ENCODE measurements around the gene USP2.

USP2 gene

DNA sequence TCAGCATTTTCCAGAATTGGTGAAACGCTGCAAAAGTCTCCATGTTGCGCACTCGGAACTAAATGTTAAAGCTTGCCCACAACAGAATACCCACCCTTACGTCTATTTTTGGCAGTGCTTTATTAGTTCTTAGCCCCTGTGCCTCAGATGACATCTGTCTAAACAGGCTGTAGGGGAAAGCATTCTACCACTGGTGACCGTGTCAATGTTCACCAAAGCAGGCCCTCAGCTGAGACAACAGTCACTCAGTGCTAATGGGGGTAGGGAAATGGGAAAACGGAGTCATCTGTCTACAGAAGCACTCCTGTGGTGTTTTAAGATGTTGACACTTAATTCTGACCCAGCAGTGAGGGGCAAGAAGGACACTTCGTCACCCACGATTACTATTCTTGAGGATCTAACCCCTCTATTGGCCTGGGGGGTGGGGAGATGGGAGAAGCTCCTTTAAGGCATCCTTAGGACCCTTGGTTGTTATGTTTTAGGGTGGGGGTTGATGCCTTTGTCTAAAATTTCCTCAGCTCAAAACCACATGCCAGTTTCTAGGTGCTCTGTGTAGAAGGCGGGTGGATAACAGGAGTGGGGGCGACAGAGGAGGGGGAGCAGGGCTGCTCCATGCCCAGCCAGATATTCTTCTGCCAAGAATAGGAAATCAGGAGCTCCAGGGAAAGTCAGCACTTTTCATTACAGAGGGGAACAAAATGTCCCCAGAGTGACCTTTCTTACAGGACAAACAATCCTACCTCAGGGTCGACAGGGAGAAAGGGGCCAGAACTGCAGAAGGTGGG is 19.4 kb downstream of the USP2 start:
- peak in 3 of 4 experiments; percentile 36 to 58 (median 57) for DNase-seq

DNA sequence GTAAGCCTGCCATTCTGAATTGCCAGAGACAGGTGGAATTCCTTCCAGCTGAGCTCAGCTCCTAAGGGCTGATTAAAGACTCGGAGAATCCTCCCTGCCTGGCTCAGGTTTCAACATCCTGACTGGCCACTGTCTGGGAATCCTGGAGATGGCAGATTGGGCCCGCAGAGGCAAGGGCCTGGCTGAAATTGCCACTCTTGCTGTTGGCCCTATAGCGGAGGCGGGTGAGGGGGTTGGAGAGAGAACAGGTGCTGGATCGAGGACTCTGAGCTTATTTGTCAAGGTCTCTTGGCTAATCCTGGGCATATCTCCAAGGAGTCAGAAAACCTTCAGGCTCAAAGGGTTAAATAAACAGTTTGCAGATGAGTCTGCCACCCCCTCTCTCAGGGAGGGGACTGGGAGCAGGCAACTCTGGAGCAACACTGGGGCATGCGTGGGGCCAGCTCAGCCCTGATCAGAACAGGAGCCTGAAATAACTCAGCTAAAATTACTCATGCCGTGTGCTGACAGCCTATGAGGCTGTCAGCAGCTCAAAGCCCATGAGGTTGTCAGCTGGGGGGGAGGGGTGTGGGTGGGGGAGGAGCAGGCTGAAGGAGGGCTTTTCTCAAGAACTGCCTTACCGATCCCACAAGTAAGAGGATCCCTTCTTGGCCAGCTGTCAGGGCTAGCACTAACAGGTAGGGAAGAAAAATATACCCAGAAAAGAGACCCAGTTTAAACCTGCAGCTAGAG is 20.3 kb downstream of the USP2 start:
- DNase-seq: peak; percentile 81 to 94 (median 90)

DNA sequence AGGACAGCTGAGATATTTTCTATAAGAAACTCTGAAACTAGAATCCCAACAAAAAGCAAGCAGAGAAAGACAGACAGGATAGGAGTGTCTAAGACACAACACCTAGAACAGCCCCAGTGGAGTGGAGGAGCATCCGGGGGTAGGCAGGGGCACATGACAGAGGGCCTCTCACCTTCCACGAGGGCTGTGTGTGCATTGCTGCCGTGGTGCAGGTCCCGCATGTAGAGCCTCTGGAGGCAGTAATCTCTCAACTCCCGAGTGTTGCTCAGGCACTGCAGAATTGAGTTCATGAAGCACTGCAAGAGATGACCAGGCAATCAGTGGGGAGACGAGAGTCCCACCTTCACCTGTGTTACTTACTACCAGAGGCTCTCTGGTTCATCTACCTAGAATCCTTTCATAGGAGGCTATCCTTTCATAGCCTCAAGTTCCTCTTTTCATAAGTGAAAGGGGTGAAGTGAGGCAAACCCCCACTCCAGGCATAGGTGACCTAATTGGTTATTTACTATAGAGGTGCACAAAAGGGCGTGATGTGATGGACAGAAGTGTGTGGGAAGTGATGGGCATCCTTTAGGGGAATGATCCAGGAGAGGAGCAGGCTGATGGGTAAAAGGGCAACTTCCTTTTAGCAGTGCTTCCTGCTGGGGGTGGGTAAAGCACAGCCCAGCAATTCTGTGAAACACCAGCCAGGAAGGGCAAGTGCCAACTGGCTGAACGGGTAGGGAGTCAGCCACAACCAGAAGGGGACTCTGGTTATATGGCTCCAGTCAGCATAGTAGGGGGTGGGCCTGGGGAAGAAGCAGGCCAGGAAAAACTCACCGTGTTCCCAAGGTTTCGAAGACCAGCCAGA is 21.9 kb downstream of the USP2 start:
- peak; percentile 62 to 83 (median 82) for DNase-seq

DNA sequence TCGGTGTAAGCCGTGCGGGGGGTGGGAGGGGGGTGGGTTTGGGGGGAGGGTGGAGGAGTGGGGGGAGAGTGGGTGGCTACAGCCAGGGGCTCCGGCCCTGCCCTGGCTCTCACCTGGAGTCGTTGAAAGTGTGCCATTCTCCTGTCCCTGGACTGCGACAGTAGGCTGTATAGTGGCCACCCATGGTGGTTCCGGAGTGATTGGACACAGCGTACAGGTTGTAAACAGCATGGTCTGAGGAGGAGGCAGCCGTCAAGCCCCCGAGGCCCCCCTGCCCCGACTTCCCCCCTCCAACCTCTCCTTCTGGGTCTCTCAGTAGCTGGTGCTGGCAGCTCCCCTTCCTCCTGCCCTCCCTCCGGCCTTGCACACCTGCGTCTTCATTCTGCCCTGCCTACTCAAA is 24.4 kb downstream of the USP2 start:
- DNase-seq: no peak

DNA sequence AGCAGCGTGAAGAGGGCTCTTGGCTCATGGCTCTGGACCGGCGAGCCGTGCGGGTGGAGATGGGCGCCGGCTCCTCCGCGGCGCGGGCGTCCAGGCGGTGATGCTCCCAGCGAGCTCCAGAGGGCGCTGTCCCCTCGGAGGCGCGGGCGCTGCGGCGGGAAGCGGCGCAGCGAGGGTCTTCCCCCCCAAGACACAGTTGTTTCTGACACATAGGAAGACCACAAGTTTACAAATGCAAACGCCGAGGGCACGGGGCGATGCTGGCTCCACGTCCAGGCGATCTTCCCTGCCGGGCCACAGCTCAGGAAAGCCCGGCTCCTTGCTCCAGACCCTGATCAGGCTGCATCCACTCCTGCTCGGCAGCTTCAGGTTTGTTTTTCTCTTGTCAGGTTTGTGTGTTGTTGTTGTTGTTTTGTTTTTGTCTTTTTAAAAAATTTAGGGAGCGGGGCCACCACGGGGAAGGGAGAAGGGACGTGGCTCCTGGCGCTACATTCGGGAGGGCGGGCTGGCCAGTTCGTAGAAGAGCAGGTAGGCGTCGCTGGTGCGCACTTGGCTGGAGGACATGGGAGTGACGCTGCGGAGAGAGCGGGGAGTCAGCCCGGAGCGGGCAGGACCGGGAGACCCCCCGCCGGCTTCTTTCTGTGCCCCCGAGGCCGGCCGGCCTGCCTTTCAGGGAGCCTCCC is 25.0 kb downstream of the USP2 start:
- DNase-seq: peak; percentile 71 to 87 (median 82)

DNA sequence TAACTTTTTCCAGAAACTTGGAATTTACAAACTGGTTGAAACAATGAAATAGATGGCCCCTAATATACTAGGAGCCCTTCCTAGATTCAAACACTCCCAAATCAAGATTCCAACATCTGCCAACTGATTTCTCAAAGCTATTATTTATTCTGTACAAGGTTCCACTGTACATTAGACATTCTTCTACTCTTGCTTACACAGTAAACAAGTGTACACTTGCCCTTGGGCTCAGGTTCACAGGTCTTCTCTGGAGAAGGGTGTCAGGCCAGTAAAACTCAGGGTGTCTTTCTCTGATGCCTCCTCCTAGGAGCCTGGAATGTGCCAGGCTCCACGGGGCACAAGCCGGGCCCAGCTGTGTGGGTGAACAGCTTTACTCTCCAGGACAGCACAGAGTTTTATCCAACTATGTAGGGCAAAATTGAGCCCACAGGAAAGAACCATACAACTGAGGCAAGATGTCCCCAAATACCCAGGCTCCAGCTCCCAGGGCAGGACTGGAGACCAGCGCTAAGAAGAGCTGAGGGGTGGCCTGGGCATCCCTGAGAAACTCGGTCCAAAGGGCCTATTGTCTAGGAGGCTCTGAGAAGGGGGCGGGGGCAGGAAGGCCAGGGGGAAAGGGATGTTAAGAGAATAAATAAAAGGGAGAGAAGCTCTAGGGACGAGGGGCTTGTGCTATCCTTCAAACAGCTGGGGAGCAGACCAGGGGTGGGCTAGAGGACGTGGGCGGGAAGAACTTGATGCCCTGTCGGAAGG is 26.2 kb downstream of the USP2 start:
- DNase-seq: no peak

DNA sequence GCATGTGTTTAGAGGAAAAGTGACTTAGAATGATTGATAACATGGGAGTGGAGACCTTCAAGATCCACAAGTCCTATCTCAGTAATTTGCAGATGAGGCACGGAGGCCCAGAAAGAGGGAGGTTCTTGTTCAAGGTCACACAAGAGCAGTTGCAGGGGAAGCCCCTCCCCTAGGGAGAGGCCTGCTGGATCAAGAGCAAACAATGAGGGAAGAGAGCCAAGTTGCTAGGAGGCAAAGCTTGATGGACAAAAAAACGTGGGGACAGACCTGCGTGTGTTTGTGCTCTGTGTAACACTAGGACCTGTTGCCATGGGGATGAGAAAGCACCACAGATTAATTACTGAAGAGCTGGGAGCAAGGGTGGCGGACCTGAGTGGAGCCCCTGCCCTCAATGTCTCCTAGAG is 28.6 kb downstream of the USP2 start:
- no peak for DNase-seq

DNA sequence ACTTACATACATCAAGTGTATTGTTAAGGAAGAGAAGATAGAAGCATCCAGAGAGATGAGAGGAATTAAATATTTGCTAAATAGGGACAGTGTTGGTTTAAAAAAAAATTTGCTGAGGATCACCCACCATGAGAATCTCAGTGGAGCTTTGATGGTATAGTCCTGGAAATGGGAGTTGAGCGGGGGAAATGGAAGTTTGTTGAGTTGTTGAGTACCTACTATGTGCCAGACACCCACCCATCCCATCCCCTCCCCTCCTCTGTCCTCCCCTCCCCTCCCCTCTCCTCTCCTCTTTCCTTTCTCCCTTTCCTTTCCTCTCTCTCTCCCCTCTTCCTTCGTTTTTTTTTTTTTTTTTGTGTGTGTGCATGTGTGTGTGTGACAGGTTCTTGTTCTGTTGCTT is 30.3 kb downstream of the USP2 start:
- DNase-seq: no peak

DNA sequence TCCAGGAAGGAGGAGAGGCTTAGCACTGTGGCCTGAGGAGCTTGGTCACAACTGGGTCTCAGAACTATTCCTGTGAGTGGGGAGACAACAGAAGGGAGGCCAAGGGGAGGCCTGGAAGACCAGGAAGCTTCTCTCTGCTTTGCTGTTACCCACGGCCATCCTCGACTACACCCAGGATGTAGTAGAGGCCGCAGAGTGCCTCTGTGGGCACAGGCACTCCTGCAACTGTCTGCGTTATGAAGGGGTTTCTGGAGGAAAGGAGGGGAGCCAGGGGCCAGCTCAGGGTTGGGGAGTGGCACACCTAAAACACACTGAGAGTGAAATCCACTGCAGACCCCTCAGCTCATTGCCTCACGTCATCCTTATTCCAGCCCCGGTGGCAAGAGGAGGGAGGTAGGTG is 31.2 kb downstream of the USP2 start:
- no peak for DNase-seq

DNA sequence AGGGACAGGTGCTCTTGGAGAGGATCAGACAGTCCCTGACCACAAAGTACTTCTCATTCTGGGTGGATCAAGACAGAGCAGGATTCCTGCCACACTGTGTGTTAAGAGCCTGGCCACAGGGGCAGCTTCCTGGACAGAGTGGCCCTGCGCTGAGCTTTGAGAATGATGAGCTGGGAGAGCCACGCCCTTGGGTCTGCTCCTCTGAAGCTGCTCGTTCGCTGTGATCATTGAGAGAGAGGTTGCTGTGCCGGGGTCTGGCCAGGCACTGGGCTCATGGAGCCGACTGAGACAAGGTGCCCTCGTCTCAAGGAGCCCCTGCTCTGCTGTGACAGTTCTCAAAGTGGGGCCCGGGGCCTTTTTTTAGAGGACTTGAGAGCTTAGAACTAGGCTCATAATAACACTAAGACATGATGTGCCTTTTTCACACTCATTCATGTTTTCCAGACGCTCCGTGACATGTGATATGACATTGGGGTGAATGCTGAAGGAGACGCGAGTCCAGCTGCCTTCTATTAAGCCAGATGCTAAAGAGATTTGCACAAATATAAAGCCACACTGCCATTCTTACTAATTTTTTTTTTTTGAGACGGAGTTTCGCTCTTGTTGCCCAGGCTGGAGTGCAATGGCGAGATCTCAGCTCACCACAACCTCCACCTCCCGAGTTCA is 33.4 kb downstream of the USP2 start:
- DNase-seq: no peak

DNA sequence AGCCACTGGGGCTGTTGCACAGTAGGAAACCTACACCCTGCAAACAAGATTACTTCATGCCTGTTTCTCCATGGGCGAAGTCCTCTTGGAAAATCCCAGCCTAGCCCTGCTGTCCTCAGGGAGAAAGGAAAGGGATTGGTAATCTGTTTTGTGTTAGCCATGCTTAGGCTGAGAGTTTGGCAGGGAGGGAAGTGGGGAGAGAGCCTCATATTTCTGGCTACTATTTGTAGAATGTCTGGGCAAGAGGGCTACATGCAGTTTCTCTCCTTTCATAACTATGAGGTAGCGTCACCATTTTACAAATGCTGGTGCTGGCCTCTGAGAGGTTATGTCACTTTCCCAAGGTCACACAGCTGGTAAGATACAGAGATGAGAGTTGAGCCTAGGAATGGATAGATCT is 34.2 kb downstream of the USP2 start:
- no peak for DNase-seq

DNA sequence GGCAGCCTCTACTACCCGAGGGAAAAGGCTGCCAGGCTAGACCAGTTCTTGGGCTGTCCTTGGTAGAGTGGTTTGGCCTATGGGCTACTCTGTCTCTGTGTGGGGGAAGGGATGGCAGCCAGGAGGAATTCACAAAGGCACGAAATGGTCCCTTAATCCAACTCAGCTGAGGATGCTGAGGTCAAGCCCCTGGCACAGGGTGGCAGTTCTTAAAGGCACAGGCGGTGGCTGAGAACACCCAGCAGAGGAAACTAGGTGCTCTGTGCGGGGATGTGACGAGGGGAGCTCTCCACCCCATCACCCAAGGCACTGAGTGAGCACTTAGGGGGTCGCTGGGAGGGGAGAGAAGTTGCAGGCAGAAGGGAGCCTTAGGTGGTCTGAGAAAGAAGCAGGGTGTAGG is 34.9 kb downstream of the USP2 start, which contains the start of gene MFRP:
TSS of gene MFRP (minus strand) at position 101 of the 400 bp plus-strand sequence. CDS start 192 bp downstream, outside the sequence.
- no peak for DNase-seq

DNA sequence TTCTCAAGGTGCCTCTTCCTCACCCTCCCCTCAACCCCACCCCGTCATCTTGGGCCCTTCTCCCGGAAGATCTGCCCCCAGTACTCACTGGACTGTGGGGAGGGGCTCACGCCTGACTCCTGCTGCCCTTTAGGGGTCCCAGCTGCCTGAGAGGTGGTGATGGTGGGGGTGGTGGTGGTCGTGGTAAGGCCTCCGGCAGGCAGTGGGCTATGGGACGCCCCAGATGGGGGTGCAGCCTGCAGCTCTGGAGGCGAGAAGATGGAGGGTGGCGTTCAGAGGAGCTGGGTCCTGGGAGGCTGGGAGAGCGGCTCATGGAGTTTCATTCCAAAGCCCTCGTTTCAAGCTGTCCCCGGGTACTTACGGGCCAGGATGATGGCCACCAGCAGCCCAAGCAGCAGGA is 35.8 kb downstream of the USP2 start:
- no peak for DNase-seq

DNA sequence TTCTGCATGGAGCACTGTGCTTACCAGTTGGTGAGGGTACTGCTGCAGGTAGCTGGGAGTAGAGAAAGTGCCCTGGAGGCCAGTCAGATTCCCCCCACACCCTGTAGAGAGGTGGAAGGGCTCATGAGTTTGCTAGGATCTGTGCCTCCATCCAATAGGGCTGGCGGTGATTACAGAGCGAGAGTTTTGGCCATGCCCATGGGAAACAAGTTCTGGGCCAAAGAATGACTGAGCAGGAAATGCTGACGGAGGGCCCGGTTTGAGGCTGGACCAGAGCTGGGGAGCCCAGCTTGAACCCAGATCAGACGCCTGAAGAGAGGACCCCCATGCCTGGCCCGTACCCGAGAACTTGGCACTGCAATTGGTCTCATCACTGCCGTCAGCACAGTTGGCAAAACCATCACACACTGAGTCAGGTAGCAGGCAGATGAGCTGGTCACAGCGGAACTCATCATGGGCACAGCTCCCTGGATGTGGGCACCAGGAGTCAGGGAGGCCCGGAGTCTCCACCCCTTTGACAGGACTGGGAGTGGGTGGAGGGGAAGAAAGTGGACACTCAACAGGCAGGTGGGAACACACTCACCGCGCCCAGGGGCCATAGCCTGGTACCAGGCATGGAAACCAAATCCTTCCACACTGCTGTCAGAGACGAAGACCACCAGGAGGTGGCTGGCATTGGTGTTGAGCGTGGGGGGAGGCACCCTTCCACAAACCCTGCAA is 37.0 kb downstream of the USP2 start:
- DNase-seq: no peak

DNA sequence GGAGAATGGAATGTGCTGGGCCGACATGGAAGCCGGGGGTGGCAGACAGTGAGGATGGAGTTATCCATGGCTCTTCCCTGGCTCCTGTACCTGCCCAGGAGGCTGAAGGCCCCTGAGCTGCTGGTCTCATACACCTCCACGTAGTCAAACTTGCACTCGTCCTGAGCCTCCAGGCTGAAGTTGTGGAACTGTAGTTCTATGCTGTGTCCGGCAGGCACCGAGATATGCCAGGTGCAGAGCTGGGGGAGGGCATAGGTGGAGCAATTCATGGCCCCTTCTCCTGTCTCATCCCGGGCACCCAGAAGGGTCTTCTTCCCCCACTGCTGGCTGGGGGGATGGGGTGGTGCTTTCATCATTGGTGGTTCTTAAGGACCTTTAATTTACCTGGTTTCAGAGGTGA is 37.8 kb downstream of the USP2 start:
- no peak for DNase-seq

DNA sequence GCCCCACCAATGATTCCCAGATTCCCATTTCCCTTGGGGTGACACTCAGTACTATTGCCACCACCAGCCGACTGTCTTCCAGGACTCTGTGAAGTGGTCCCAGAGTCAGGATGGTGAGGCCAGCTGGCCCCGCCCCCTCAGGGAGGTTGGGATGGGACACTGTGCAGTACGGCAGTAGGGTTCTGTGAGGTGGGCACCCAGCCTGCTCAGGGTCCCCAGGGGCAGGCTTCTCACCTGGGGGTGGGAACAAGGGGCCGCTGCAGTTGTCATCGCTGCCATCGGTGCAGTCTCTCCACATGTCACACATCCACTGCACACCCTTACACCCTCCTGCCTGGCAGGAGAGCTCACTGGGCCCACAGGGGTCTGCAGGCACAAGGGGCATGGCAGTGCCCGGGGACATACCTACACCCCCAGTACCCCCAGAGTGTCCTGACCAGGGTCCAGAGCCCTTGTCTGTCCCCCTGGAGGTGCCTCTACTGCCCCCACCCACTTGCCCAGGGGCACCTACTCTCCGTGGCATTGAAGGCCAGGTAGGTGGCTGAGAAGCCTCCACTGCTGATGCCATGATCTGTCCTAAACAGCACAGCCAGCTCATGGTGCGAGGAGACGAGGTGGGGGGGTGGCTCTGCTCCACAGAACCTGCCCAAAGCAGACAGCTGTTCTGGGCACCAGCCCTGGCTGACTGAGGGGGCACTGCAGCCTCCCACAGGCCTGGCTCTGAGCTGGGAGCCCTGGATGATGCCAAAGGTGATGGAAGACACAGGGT is 38.9 kb downstream of the USP2 start:
- no peak for DNase-seq

DNA sequence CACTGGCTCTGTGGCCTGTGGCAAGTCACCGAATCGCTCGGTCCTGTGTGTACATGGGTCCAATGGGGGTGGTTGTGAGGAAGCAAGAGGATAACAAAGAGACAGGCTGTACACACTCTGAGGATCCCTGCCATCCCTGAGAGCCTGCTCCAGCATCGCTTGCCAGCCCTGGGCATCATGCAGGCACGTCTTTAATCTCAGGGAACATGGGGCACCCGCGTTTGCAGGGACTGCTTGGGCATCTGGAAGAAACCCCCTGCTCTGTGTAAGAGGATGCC is 39.5 kb downstream of the USP2 start:
- no peak for DNase-seq

DNA sequence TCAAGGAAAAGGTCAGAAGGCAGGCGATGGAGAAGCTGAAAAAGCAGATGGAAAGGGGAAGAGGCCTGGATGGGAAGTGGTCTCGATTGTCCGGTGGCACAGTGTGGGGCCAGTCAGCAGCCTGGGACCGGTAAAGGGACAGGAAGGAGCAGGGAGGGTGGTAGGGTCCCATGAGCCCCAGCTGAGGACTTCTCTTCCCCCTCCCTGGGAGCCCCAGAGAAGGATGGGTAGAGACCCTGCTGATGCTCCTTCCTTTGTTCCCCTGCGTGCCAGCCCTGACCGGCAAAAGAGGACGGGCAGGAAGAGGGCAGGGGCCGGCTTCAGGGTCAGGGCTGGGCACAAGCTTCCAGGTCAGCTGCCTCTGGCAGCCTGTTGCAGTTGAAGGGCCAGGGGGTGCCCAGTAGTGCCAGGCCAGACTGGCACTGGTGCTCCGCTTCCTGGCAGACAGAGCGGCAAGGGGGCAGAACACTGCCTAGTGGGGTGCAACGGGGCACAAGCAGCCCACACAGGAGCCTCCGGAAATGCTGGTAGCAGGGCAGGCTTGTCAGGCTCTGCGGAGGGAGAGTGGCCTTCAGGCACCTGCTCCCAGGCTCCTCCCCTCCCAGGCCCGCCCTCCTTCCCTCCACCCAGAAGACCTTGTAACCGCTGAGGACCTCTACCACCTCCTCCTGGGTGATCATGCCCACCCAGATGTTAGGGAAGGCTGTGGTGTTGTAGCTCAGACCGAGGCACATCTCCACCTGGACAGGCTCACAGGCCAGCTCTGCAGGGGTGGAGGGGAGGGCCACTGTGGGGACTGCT is 40.1 kb downstream of the USP2 start:
- DNase-seq: peak; percentile 57 to 65 (median 63)
